ENCODE data around the gene RBM26. TPM values are rescaled to one million over a fixed set of nuclear protein-coding genes. Genes with fewer than 3 reads are reported as not detected.

Gene RBM26, protein sequence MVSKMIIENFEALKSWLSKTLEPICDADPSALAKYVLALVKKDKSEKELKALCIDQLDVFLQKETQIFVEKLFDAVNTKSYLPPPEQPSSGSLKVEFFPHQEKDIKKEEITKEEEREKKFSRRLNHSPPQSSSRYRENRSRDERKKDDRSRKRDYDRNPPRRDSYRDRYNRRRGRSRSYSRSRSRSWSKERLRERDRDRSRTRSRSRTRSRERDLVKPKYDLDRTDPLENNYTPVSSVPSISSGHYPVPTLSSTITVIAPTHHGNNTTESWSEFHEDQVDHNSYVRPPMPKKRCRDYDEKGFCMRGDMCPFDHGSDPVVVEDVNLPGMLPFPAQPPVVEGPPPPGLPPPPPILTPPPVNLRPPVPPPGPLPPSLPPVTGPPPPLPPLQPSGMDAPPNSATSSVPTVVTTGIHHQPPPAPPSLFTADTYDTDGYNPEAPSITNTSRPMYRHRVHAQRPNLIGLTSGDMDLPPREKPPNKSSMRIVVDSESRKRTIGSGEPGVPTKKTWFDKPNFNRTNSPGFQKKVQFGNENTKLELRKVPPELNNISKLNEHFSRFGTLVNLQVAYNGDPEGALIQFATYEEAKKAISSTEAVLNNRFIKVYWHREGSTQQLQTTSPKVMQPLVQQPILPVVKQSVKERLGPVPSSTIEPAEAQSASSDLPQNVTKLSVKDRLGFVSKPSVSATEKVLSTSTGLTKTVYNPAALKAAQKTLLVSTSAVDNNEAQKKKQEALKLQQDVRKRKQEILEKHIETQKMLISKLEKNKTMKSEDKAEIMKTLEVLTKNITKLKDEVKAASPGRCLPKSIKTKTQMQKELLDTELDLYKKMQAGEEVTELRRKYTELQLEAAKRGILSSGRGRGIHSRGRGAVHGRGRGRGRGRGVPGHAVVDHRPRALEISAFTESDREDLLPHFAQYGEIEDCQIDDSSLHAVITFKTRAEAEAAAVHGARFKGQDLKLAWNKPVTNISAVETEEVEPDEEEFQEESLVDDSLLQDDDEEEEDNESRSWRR
- total RNA-seq, result 10 to 100 TPM; 27.9 to 38.3 TPM

DNA sequence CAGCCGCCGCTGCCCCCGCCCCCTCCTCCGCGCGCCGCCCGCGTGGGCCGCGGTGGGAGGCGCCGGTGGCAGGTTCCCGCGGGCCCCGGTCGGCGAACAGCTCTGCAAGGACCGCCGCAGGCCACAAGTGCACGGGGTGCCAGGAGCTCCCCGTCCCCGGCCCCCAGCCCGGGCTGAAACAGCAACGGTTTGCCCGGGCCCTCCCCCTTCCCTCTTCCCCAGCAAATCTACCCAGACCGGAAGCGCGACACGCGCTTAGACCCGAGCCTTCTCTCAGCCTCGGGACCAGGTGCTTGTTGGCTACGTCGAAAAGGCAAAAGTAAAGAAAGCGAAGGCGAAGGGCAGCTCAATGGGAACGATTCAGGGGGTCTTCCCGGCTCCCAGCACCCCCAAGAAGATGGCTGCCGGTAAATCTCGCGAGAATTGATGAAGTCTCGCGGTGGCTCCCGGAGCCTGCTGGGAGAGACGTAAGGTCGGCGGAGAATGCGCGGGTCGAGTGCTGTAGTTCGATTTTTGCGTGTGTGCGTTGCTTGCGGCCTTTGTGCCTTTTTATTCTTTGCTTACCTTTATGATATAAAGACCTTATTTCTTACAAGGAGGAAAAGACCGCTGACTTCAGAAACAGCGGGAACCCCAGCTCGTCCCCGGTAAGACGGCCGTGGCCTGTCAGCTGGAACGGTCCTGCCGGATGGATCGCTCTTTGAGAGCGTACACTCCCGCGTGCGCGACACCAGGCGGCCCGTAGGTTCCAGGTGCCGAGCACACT lies at the start of gene RBM26:
RBM26 (minus strand) TSS at position 425 of the 766 bp plus-strand sequence. CDS start 481 bp downstream, outside the sequence.

Small RNA genes lying within 50 kb of the gene (small RNA-seq; reads per million reads assigned to genes)
- 0 to 0.30 reads per million in 2 donors for gene RNA5SP33

Other genes with a start within 250 kb of the RBM26 start
- gene NDFIP2, start 74.9 kb upstream of the RBM26 start, total RNA-seq, result 10 to 100 TPM; 23.4 to 32.0 TPM